Stimulated activated naive CD4-positive, alpha-beta T cell treated with Interleukin-2 at 50 U/mL for 16 hours (primary cell): ENCODE data around the gene ZNF480.
"Not testable (repeated sequence)": the region's sequence is repeated elsewhere in the genome, so short reads cannot be mapped to it uniquely, and the experiment has no call there.

Source experiments
- DNase-seq: peaks from one replicate; lab custom pipeline; 2025; lab: John Stamatoyannopoulos, UW

Gene ZNF480

GRCh38 chr19:52296773-52297600 lies at the start of gene ZNF480:
Gene ZNF480 (plus strand): TSS chr19:52297169. CDS start chr19:52300413, 3,244 bp downstream.
- DNase-seq, result peak; percentile 60

- DNase-seq, result peak; percentile 49
These were observed 48.7 kb upstream of the ZNF480 start for GRCh38 chr19:52248241-52248640.

GRCh38 chr19:52258426-52258825 lies 38.5 kb upstream of the ZNF480 start:
- no peak for DNase-seq

- peak; percentile 21 for DNase-seq
These were observed 31.4 kb upstream of the ZNF480 start for GRCh38 chr19:52265556-52265955.

GRCh38 chr19:52269338-52270261 lies 27.4 kb upstream of the ZNF480 start, which contains the start of gene ZNF766:
Gene ZNF766 (plus strand): TSS chr19:52269587. CDS start chr19:52269614, 27 bp downstream.
- peak; percentile 94 for DNase-seq

GRCh38 chr19:52270266-52270885 lies 26.6 kb upstream of the ZNF480 start:
- DNase-seq, result no peak

GRCh38 chr19:52273301-52273700 lies 23.7 kb upstream of the ZNF480 start:
- DNase-seq, result no peak

GRCh38 chr19:52274191-52274590 lies 22.8 kb upstream of the ZNF480 start:
- no peak for DNase-seq

- no peak for DNase-seq
These were observed 21.0 kb upstream of the ZNF480 start for GRCh38 chr19:52275988-52276387.

- DNase-seq, result no peak
These were observed 19.5 kb upstream of the ZNF480 start for GRCh38 chr19:52277471-52277870.

- no peak for DNase-seq
These were observed 10.7 kb upstream of the ZNF480 start for GRCh38 chr19:52286256-52286655.

GRCh38 chr19:52291781-52292180 lies 5.2 kb upstream of the ZNF480 start:
- no peak for DNase-seq

- DNase-seq, result not testable (repeated sequence)
These were observed 4.0 kb upstream of the ZNF480 start for GRCh38 chr19:52292946-52293345.

- DNase-seq, result no peak
These were observed 583 bp upstream of the ZNF480 start for GRCh38 chr19:52296400-52296772.

GRCh38 chr19:52297601-52298364 lies 814 bp downstream of the ZNF480 start:
- no peak for DNase-seq

- DNase-seq, result no peak
These were observed 10.3 kb downstream of the ZNF480 start for GRCh38 chr19:52307275-52307674.

- DNase-seq, result no peak
These were observed 25.5 kb downstream of the ZNF480 start for GRCh38 chr19:52322429-52322828.

GRCh38 chr19:52331757-52332156 lies 34.8 kb downstream of the ZNF480 start:
- DNase-seq, result no peak

- no peak for DNase-seq
These were observed 38.8 kb downstream of the ZNF480 start for GRCh38 chr19:52335768-52336116.

GRCh38 chr19:52336117-52336790 lies 39.3 kb downstream of the ZNF480 start, which contains the start of gene ZNF610:
Gene ZNF610 (plus strand): TSS chr19:52336243. CDS start chr19:52349173, 12,930 bp downstream.
- peak; percentile 76 for DNase-seq
